ENCODE results near the gene SETBP1.

DNA sequence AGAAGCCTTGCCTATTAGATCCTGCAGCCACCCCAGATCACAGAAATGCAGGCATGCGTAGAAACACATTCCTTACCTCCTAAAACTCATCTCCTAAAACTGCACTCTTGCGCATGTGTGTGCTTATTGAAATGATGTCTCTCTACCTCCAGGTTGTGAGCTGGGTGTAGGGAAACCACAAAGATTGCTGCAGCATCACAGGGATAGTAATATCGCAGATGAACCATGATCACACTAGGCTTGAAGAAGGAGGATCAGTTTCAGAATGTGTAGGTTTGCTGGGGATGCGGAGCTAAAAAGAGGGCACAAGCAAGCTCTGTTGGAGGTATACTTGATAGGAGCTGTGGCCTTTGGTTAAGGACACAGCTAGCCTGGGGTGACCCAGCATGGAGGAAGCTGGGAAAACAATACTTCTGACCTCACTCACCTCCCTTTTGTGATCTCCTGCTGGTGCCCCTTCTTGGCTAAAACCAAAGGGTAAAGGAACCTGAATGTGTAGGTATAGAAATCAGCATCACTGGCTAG lies 118.8 kb downstream of the SETBP1 start:
- no peak for TF ChIP-seq POLR2A (IDR thresholded peaks at IDR 0.05)
- TF ChIP-seq, protein P1, sequence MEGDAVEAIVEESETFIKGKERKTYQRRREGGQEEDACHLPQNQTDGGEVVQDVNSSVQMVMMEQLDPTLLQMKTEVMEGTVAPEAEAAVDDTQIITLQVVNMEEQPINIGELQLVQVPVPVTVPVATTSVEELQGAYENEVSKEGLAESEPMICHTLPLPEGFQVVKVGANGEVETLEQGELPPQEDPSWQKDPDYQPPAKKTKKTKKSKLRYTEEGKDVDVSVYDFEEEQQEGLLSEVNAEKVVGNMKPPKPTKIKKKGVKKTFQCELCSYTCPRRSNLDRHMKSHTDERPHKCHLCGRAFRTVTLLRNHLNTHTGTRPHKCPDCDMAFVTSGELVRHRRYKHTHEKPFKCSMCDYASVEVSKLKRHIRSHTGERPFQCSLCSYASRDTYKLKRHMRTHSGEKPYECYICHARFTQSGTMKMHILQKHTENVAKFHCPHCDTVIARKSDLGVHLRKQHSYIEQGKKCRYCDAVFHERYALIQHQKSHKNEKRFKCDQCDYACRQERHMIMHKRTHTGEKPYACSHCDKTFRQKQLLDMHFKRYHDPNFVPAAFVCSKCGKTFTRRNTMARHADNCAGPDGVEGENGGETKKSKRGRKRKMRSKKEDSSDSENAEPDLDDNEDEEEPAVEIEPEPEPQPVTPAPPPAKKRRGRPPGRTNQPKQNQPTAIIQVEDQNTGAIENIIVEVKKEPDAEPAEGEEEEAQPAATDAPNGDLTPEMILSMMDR (IDR thresholded peaks at IDR 0.05), result no peak

Data from lower leg skin (tissue), 3 donors.